ENCODE data around the gene AKAP6. TPM values are rescaled to one million over a fixed set of nuclear protein-coding genes. Genes with fewer than 3 reads are reported as not detected.
A peak's percentile ranks its signal among the peaks of the same experiment; 100 is the strongest.

The AKAP6 gene
- total RNA-seq, 2 experiments from 2014 or later = 0.13 to 0.72 TPM

- no peaks in the 10 kb centered on the region for H3K9me3 ChIP-seq (ENCODE audit: low read length)
- no peak overlapping the region for H3K4me3 ChIP-seq (ENCODE audit: low read depth, low read length, poor library complexity, severe bottlenecking)
- H3K4me2 ChIP-seq (ENCODE audit: low read length) = peak overlapping the region; percentile 38
- H2AFZ ChIP-seq (ENCODE audit: low read length) = peak overlapping the region; percentile 73; the same call in 1 of the 2 replicates
- H3K36me3 ChIP-seq (ENCODE audit: insufficient read depth, low read length) = no peaks in the 10 kb centered on the region
- H4K20me1 ChIP-seq (ENCODE audit: insufficient read depth, low read length) = no peaks in the 10 kb centered on the region
- no peak overlapping the region for H3K27ac ChIP-seq (ENCODE audit: low read depth, low read length, poor library complexity, severe bottlenecking)
- TF ChIP-seq EZH2phosphoT487 (IDR thresholded peaks at IDR 0.05; ENCODE audit: borderline replicate concordance, low read depth, low read length) (no peak), CTCF (conservative IDR thresholded peaks at IDR 0.05; ENCODE audit: low read length) (no peak)
- H3K4me1 ChIP-seq (ENCODE audit: insufficient read depth, low read length, poor library complexity, severe bottlenecking) = peaks cover 14% of the 10 kb centered on the region
- POLR2A ChIA-PET = no interaction called here
- H3K9me2 ChIP-seq (ENCODE audit: insufficient read depth, low read length) = no peaks in the 10 kb centered on the region
- no peaks in the 10 kb centered on the region for H3K79me2 ChIP-seq (ENCODE audit: insufficient read depth, low read depth, low read length)
- CTCF ChIA-PET (ENCODE audit: unreplicated experiment) = no interaction called here
- DNase-seq (ENCODE audit: low spot score) = no peak
- intact Hi-C loops (cut with micrococcal nuclease; ENCODE audit: unreplicated experiment) = no loop called here
- no TSS peak for BruUV-seq (replicated peaks)
Measured at GRCh38 chr14:32702088-32702487, 373.0 kb downstream of the AKAP6 start.

- Histone ChIP-seq H3K4me3 (ENCODE audit: low read depth, low read length, poor library complexity, severe bottlenecking) (peak overlapping the region; percentile 32), H3K9me3 (ENCODE audit: low read length) (no peaks in the 10 kb centered on the region), H3K79me2 (ENCODE audit: insufficient read depth, low read depth, low read length) (no peaks in the 10 kb centered on the region), H3K4me2 (ENCODE audit: low read length) (peak overlapping the region; percentile 38), H3K9me2 (ENCODE audit: insufficient read depth, low read length) (no peaks in the 10 kb centered on the region), H3K27ac (ENCODE audit: low read depth, low read length, poor library complexity, severe bottlenecking) (no peak overlapping the region), H3K4me1 (ENCODE audit: insufficient read depth, low read length, poor library complexity, severe bottlenecking) (peaks cover 14% of the 10 kb centered on the region), H2AFZ (ENCODE audit: low read length) (peak overlapping the region; percentile 73), H3K36me3 (ENCODE audit: insufficient read depth, low read length) (no peaks in the 10 kb centered on the region), H4K20me1 (ENCODE audit: insufficient read depth, low read length) (no peaks in the 10 kb centered on the region)
- intact Hi-C loops (cut with micrococcal nuclease; ENCODE audit: unreplicated experiment) = no loop called here
- no peak for TF ChIP-seq CTCF (conservative IDR thresholded peaks at IDR 0.05; ENCODE audit: low read length)
- no peak for TF ChIP-seq EZH2phosphoT487 (IDR thresholded peaks at IDR 0.05; ENCODE audit: borderline replicate concordance, low read depth, low read length)
- ChIA-PET POLR2A (no interaction called here), CTCF (ENCODE audit: unreplicated experiment) (no interaction called here)
- BruUV-seq (replicated peaks) = no TSS peak
- peak; percentile 14 for DNase-seq (ENCODE audit: low spot score)
Measured at GRCh38 chr14:32702562-32702961, 373.5 kb downstream of the AKAP6 start.

GRCh38 chr14:32703183-32703621 lies 374.1 kb downstream of the AKAP6 start:
- CTCF ChIA-PET (ENCODE audit: unreplicated experiment) = no interaction called here
- no TSS peak for BruUV-seq (replicated peaks)

More at GRCh38 chr14:32703183-32703621, 374.1 kb downstream of the AKAP6 start:
- H3K4me3 ChIP-seq (ENCODE audit: low read depth, low read length, poor library complexity, severe bottlenecking) = no peak overlapping the region
- no peak overlapping the region for H3K27ac ChIP-seq (ENCODE audit: low read depth, low read length, poor library complexity, severe bottlenecking)
- intact Hi-C loops (cut with micrococcal nuclease; ENCODE audit: unreplicated experiment) = no loop called here
- H2AFZ ChIP-seq (ENCODE audit: low read length) = peak overlapping the region; percentile 73
- DNase-seq (ENCODE audit: low spot score) = no peak
- H4K20me1 ChIP-seq (ENCODE audit: insufficient read depth, low read length) = no peaks in the 10 kb centered on the region
- H3K9me2 ChIP-seq (ENCODE audit: insufficient read depth, low read length) = no peaks in the 10 kb centered on the region
- no peaks in the 10 kb centered on the region for H3K79me2 ChIP-seq (ENCODE audit: insufficient read depth, low read depth, low read length)
- no peaks in the 10 kb centered on the region for H3K9me3 ChIP-seq (ENCODE audit: low read length)
- peak overlapping the region; percentile 38 for H3K4me2 ChIP-seq (ENCODE audit: low read length)
- no peak for TF ChIP-seq CTCF (conservative IDR thresholded peaks at IDR 0.05; ENCODE audit: low read length)
- no peaks in the 10 kb centered on the region for H3K36me3 ChIP-seq (ENCODE audit: insufficient read depth, low read length)
- POLR2A ChIA-PET = no interaction called here
- H3K4me1 ChIP-seq (ENCODE audit: insufficient read depth, low read length, poor library complexity, severe bottlenecking) = peaks cover 14% of the 10 kb centered on the region

Measured in OCI-LY7 (cell line).